Epithelial cell of proximal tubule (primary cell): ENCODE measurements around the gene TBC1D22A. TPM values are rescaled to one million over a fixed set of nuclear protein-coding genes. Genes with fewer than 3 reads are reported as not detected.
"Not testable (repeated sequence)": the region's sequence is repeated elsewhere in the genome, so short reads cannot be mapped to it uniquely, and the experiment has no call there.

Experiments used
- DNase-seq: peaks from one replicate; pipeline ENCODE4 v3.0.0-alpha.2; 2011; ENCODE audit warnings: low read depth
- H3K4me3 ChIP-seq: 2 replicates; pipeline ENCODE4 v1.5.1; 2011; ENCODE audit warnings: low read depth, mild to moderate bottlenecking, low read length
- total RNA-seq: library from RNA; depleted of rRNA; stranded (reverse); fragments of >200 nt; gene quantifications from 2 replicates; pipeline ENCODE4 v1.2.3, GENCODE V29; 2015
- TF ChIP-seq, protein P1 (sequence below): conservative IDR thresholded peaks from 2 replicates; pipeline ENCODE4 v1.5.1; 2012; ENCODE audit warnings: low read depth, mild to moderate bottlenecking, low read length

TBC1D22A gene
- total RNA-seq, 1 donor from 2014 or later, result 22.7 TPM

- no peak overlapping the region for H3K4me3 ChIP-seq
- TF ChIP-seq, protein P1, sequence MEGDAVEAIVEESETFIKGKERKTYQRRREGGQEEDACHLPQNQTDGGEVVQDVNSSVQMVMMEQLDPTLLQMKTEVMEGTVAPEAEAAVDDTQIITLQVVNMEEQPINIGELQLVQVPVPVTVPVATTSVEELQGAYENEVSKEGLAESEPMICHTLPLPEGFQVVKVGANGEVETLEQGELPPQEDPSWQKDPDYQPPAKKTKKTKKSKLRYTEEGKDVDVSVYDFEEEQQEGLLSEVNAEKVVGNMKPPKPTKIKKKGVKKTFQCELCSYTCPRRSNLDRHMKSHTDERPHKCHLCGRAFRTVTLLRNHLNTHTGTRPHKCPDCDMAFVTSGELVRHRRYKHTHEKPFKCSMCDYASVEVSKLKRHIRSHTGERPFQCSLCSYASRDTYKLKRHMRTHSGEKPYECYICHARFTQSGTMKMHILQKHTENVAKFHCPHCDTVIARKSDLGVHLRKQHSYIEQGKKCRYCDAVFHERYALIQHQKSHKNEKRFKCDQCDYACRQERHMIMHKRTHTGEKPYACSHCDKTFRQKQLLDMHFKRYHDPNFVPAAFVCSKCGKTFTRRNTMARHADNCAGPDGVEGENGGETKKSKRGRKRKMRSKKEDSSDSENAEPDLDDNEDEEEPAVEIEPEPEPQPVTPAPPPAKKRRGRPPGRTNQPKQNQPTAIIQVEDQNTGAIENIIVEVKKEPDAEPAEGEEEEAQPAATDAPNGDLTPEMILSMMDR, result no peak
- no peak for DNase-seq
Measured at GRCh38 chr22:47169801-47170140, 407.3 kb downstream of the TBC1D22A start.

- H3K4me3 ChIP-seq, DNase-seq: not testable (repeated sequence)
Measured at GRCh38 chr22:47170511-47171440, 408.3 kb downstream of the TBC1D22A start.

DNA sequence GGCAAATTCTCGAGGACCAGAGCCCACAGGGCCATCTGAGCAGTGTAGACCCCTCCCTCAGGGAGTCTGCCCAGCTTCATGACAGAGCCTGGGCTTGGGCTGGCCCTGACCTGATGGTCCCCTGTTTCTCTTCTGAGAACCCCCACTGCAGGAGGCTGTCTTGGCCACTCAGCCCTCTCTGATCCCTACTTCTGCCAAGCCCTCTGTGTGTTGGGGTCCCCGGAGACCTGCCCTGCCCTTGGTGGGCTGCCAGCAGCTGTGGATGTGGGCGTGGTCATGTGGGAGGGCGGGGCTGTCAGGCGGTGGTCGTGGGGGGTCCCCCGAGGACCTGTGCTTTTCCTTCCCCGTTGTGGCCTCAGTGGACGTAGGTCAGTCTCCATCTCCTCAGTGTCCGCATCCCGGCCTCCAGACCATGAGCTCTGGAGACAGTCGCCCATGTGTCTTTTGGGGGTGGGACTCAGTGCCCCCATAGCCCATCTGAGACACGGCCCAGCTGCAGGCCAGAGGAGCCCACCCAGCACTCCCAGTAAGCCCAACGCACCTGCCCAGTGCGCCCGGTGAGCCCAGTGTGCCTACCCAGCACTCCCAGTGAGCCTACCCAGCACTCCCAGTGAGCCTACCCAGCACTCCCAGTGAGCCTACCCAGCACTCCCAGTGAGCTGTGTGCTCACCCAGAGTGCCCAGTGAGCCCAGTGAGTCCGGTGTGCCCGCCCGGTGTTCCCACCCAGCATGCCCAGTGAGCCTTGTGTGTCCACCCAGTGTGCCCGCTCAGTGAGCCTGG is 409.2 kb downstream of the TBC1D22A start:
- TF ChIP-seq, protein P1, result no peak

DNA sequence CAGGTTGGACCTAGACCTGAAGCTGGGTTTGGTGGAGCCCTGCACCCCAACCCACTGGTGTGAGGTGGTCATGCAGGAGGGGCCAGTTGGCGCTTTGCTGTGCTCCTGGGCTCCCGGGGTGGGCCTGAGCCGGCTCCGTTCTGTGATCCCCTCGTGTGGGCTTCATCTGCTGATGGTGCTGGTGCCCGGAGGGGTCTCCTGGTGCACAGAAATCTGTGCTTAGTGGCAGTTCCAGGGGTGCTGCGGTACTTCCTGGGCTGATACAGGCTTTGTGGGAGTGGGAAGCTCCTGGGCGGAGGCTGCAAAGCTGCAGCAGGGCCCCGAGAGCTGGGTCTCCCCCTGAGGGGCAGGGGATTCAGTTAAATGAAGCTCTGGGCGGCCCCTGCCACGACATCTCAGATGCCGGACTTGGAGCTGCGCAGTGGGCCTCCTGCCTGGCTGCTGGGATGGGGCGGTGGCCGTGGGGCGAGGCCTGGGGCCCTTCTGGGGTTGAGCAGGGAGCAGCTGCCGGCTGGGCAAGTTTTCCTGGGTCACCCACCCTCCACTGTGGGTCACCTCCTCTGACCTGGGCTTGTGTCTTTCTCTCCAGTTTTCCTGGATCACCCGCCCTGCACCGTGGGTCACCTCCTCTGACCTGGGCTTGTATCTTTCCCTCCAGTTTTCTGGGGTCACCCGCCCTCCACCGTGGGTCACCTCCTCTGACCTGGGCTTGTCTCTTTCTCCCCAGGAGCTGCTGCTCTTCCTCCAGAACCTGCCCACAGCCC is 410.5 kb downstream of the TBC1D22A start:
- no peak for DNase-seq
- no peak overlapping the region for H3K4me3 ChIP-seq
- TF ChIP-seq, protein P1, result no peak

More for the DNA sequence above, 409.2 kb downstream of the TBC1D22A start:
- no peak overlapping the region for H3K4me3 ChIP-seq
- DNase-seq, result no peak

GRCh38 chr22:47173535-47174021 is 411.1 kb downstream of the TBC1D22A start:
- DNase-seq, result no peak
- TF ChIP-seq, protein P1, result no peak
- no peak overlapping the region for H3K4me3 ChIP-seq

GRCh38 chr22:47174096-47174495 is 411.6 kb downstream of the TBC1D22A start:
- TF ChIP-seq, protein P1, result no peak
- no peak overlapping the region for H3K4me3 ChIP-seq
- DNase-seq, result no peak
